ENCODE measurements around the gene CDK14.

GRCh38 chr7:90645784-90646183, 49.7 kb downstream of the CDK14 start:
- no peak for TF ChIP-seq GABPA (IDR thresholded peaks at IDR 0.05; ENCODE audit: low read depth)
- TF ChIP-seq POLR2AphosphoS5 (IDR thresholded peaks at IDR 0.05; ENCODE audit: low read depth): no peak
